GM21515 (cell line): ENCODE results near the gene SPATA32.

Experiments used
- ATAC-seq: cut with Tn5 transposase; IDR thresholded peaks from one replicate; pipeline ENCODE4 v1.9.1; 2021; ENCODE audit not compliant: unreplicated experiment

SPATA32 gene

GRCh38 chr17:45294506-45294905 is 32.6 kb upstream of the SPATA32 start:
- no peak for ATAC-seq

GRCh38 chr17:45293413-45294211 is 31.7 kb upstream of the SPATA32 start:
- no peak for ATAC-seq

- ATAC-seq: no peak
Measured at GRCh38 chr17:45292696-45293412, 31.0 kb upstream of the SPATA32 start.

GRCh38 chr17:45291171-45291805 is 29.4 kb upstream of the SPATA32 start:
- no peak for ATAC-seq

- no peak for ATAC-seq
Measured at GRCh38 chr17:45290269-45290765, 28.4 kb upstream of the SPATA32 start.

GRCh38 chr17:45289301-45290268 is 27.7 kb upstream of the SPATA32 start:
- ATAC-seq: no peak

- ATAC-seq: no peak
Measured at GRCh38 chr17:45288825-45289224, 26.9 kb upstream of the SPATA32 start.

- no peak for ATAC-seq
Measured at GRCh38 chr17:45287526-45288500, 25.9 kb upstream of the SPATA32 start.

GRCh38 chr17:45286286-45286685 is 24.4 kb upstream of the SPATA32 start:
- no peak for ATAC-seq

GRCh38 chr17:45284176-45285140 is 22.6 kb upstream of the SPATA32 start:
- no peak for ATAC-seq

GRCh38 chr17:45283711-45284110 is 21.8 kb upstream of the SPATA32 start:
- ATAC-seq: no peak

- ATAC-seq: no peak
Measured at GRCh38 chr17:45282683-45283644, 21.1 kb upstream of the SPATA32 start.

GRCh38 chr17:45279898-45280297 is 18.0 kb upstream of the SPATA32 start:
- ATAC-seq: no peak

- ATAC-seq: no peak
Measured at GRCh38 chr17:45277992-45278391, 16.1 kb upstream of the SPATA32 start.

- ATAC-seq: no peak
Measured at GRCh38 chr17:45277216-45277849, 15.4 kb upstream of the SPATA32 start.

- no peak for ATAC-seq
Measured at GRCh38 chr17:45276031-45276430, 14.1 kb upstream of the SPATA32 start.

- no peak for ATAC-seq
Measured at GRCh38 chr17:45274033-45274432, 12.1 kb upstream of the SPATA32 start.
